Mucosa of descending colon (tissue), 3 donors: ENCODE data around the gene CRYGB. TPM values are rescaled to one million over a fixed set of nuclear protein-coding genes. Genes with fewer than 3 reads are reported as not detected.

ENCODE experiments used
- ATAC-seq: fragments of 200-7000 bp; cut with Tn5 transposase; one replicate; pipeline ENCODE4 v1.9.1; 2020; ENCODE audit warnings: mild to moderate bottlenecking, moderate library complexity
- DNase-seq, 3 donors: peaks; one replicate each; pipeline ENCODE4 v3.0.0-alpha.2; 2020
- H3K36me3 ChIP-seq: fragments of 200-600 bp; one replicate; pipeline ENCODE4 v1.8.0; 2021; ENCODE audit warnings: low read depth, mild to moderate bottlenecking
- H3K4me1 ChIP-seq: fragments of 200-600 bp; one replicate; pipeline ENCODE4 v1.8.0; 2021; ENCODE audit warnings: low read depth, mild to moderate bottlenecking
- H3K4me3 ChIP-seq: fragments of 200-600 bp; one replicate; pipeline ENCODE4 v1.8.0; 2021; ENCODE audit warnings: mild to moderate bottlenecking
- H3K9me3 ChIP-seq: fragments of 200-600 bp; one replicate; pipeline ENCODE4 v1.8.0; 2021; ENCODE audit warnings: mild to moderate bottlenecking
- CTCF ChIP-seq: fragments of 200-600 bp; IDR thresholded peaks from one replicate; pipeline ENCODE4 v1.8.0; 2022; ENCODE audit warnings: antibody characterized with exemption, mild to moderate bottlenecking
- intact Hi-C, 2 donors: fragments of 100-400 bp; cut with DNase I in 1 of 2; cut with micrococcal nuclease in 1 of 2; formaldehyde crosslinking; loops; one replicate each; pipeline versions ENCODE4 v1.11.0 to v1.11.1; 2022; cut with DNase I, micrococcal nuclease
- total RNA-seq, 3 donors: library from RNA; stranded (reverse); fragmentation: NEBNext Ultra II Directional in 2 of 3; extraction: Animal tissue kit (Norgen Biotek cat#: 25700) in 2 of 3; gene quantifications; one replicate each; pipeline versions ENCODE4 v1.2.1 to v1.2.4, GENCODE V29; 2021 to 2023
- donor health status: DM: no; HTN: no; CAD: no; lungs with moderate emphysema.
- donor health status: DM: no; HTN: no; CAD: no.
- donor health status: DM: no; HTN: yes; CAD: no.

The CRYGB gene
- total RNA-seq, 3 donors from 2014 or later: not detected

GRCh38 chr2:208150094-208150493 is 4.1 kb upstream of the CRYGB start:
- Histone ChIP-seq H3K9me3 (no peaks in the 10 kb centered on the region), H3K4me1 (no peaks in the 10 kb centered on the region), H3K36me3 (no peaks in the 10 kb centered on the region), H3K4me3 (no peak overlapping the region)
- ATAC-seq (no peak), DNase-seq (no peak)
- no peak for TF ChIP-seq CTCF
- intact Hi-C loops: no loop called here

GRCh38 chr2:208148803-208149202 is 2.8 kb upstream of the CRYGB start:
- TF ChIP-seq CTCF: no peak
- Histone ChIP-seq H3K4me1 (no peaks in the 10 kb centered on the region), H3K4me3 (no peak overlapping the region), H3K9me3 (no peaks in the 10 kb centered on the region), H3K36me3 (no peaks in the 10 kb centered on the region)
- ATAC-seq (no peak), DNase-seq (no peak)
- intact Hi-C loops: no loop called here

- ATAC-seq (no peak), DNase-seq (no peak)
- H3K9me3 ChIP-seq: no peaks in the 10 kb centered on the region
- H3K4me1 ChIP-seq: no peaks in the 10 kb centered on the region
- no peak for TF ChIP-seq CTCF
- no peaks in the 10 kb centered on the region for H3K36me3 ChIP-seq
- intact Hi-C loops: no loop called here
- no peak overlapping the region for H3K4me3 ChIP-seq
Measured at GRCh38 chr2:208147759-208148158, 1.8 kb upstream of the CRYGB start.

GRCh38 chr2:208147008-208147407 is 1.1 kb upstream of the CRYGB start:
- DNase-seq: no peak
- no peaks in the 10 kb centered on the region for H3K9me3 ChIP-seq
- no peak for TF ChIP-seq CTCF
- H3K4me3 ChIP-seq: no peak overlapping the region
- H3K36me3 ChIP-seq: no peaks in the 10 kb centered on the region
- no peak for ATAC-seq
- intact Hi-C loops: no loop called here
- H3K4me1 ChIP-seq: no peaks in the 10 kb centered on the region

GRCh38 chr2:208142925-208143799 is 2.8 kb downstream of the CRYGB start:
- intact Hi-C loops: no loop called here
- TF ChIP-seq CTCF: no peak
- no peaks in the 10 kb centered on the region for H3K4me1 ChIP-seq
- H3K9me3 ChIP-seq: no peaks in the 10 kb centered on the region
- no peak overlapping the region for H3K4me3 ChIP-seq
- DNase-seq: no peak
- no peaks in the 10 kb centered on the region for H3K36me3 ChIP-seq
- no peak for ATAC-seq
